ENCODE measurements around the gene HIVEP3. TPM values are rescaled to one million over a fixed set of nuclear protein-coding genes. Genes with fewer than 3 reads are reported as not detected.

The HIVEP3 gene
- polyA plus RNA-seq, 1 of the 3 experiments (the other 2 are of a cell fraction), result 6.4 TPM

GRCh38 chr1:41581216-41582003 lies 337.3 kb downstream of the HIVEP3 start:
- WGBS (ENCODE audit: low lambda C conversion rate), result 87% methylated on average over 9 of the region's 19 CpGs
- no peaks in the 10 kb centered on the region for H3K36me3 ChIP-seq (replicated peaks in 1 of 2; ENCODE audit: control insufficient read depth in 1 of 2, insufficient read depth in 2 of 2, low read length in 1 of 2)
- DNase-seq, result no peak
- no peaks in the 10 kb centered on the region for H3K4me1 ChIP-seq (ENCODE audit: control insufficient read depth in 1 of 2, insufficient read depth in 2 of 2, low read depth in 1 of 2, low read length in 1 of 2)
- no peaks in the 10 kb centered on the region for H3F3A ChIP-seq (replicated peaks; ENCODE audit: insufficient read depth)
- H3K9me2 ChIP-seq, result no peaks in the 10 kb centered on the region
- H3K4me3 ChIP-seq (ENCODE audit: low read depth in 2 of 2, low read length in 1 of 2), result no peak overlapping the region
- POLR2A ChIA-PET, result no interaction called here
- TF ChIP-seq TAF1 (IDR thresholded peaks at IDR 0.05; ENCODE audit: borderline replicate concordance, low read depth, low read length) (no peak), USF2 (IDR thresholded peaks at IDR 0.05; ENCODE audit: borderline replicate concordance, low read depth, low read length) (no peak), CTCF (IDR thresholded peaks at IDR 0.05) (no peak), NRF1 (IDR thresholded peaks at IDR 0.05; ENCODE audit: low read depth, low read length) (no peak), RCOR1 (IDR thresholded peaks at IDR 0.05; ENCODE audit: low read length) (no peak), REST (IDR thresholded peaks at IDR 0.05; ENCODE audit: low read depth, low read length) (no peak), USF1 (IDR thresholded peaks at IDR 0.05; ENCODE audit: borderline replicate concordance, low read depth) (no peak), PBX3 (IDR thresholded peaks at IDR 0.05) (no peak), ELF1 (IDR thresholded peaks at IDR 0.05) (no peak), ZBTB33 (IDR thresholded peaks at IDR 0.05; ENCODE audit: borderline replicate concordance, low read depth) (no peak)
- no peaks in the 10 kb centered on the region for H3K27me3 ChIP-seq (ENCODE audit: insufficient read depth)
- no peak overlapping the region for H2AFZ ChIP-seq (ENCODE audit: low read depth)
- no peaks in the 10 kb centered on the region for H3K79me2 ChIP-seq (ENCODE audit: insufficient read depth)
- H4K20me1 ChIP-seq (ENCODE audit: insufficient read depth), result no peaks in the 10 kb centered on the region
- H3K9ac ChIP-seq, result no peak overlapping the region
- H3K27ac ChIP-seq (ENCODE audit: low read depth in 2 of 2, low read length in 1 of 2), result no peak overlapping the region
- CTCF ChIA-PET, result interaction anchor here (0.7 to 4.5 kb wide), 3 partner anchors 8 to 592 kb away, joined by 3 to 26 read pairs (median 3); no protein-coding TSS in a partner anchor
- no peak overlapping the region for H3K4me2 ChIP-seq
- H3K9me3 ChIP-seq, result no peaks in the 10 kb centered on the region
